HG03520 (cell line): ENCODE results near the gene MAGI2.

Source experiments
- ATAC-seq: cut with Tn5 transposase; IDR thresholded peaks from one replicate; pipeline ENCODE4 v1.9.1; 2021; ENCODE audit warnings: mild to moderate bottlenecking, moderate library complexity; ENCODE audit not compliant: unreplicated experiment

MAGI2 gene

DNA sequence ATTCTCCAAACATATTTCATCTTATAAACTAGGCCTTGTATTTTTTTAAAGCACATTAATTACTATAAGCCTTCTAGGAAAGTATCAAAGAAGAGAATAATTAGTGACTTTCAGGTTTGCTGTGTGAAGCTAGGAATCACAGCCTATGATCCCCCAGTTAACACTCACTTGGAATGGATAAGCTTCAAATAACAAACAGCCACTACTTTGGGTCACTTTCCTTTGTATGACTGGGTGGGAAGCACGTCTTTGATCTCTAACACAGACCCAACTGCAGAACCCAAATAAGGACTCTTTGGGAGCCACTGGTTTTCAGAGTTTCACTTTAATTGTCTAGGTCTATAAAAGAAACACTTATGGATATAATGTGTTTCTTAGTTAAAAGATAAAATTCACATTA is 769.3 kb downstream of the MAGI2 start:
- ATAC-seq = no peak

DNA sequence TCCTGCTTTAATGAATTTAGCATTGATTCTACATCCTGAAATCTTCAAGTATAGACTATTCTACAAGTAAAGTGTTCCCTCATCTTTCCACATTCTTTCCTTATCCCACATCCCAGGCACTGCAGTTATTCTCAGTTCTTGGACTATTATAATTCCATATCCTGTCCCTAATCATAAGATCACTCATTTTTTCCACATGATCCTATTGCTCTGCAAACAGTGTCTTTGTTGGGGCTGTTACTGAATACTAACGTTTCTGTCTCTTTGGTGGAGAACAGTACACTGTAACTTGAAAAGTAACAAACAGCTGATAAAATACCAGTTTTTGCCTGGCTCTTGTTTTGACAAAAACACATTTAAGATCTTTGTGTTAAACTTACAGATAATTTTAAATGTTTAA is 769.9 kb downstream of the MAGI2 start:
- no peak for ATAC-seq

DNA sequence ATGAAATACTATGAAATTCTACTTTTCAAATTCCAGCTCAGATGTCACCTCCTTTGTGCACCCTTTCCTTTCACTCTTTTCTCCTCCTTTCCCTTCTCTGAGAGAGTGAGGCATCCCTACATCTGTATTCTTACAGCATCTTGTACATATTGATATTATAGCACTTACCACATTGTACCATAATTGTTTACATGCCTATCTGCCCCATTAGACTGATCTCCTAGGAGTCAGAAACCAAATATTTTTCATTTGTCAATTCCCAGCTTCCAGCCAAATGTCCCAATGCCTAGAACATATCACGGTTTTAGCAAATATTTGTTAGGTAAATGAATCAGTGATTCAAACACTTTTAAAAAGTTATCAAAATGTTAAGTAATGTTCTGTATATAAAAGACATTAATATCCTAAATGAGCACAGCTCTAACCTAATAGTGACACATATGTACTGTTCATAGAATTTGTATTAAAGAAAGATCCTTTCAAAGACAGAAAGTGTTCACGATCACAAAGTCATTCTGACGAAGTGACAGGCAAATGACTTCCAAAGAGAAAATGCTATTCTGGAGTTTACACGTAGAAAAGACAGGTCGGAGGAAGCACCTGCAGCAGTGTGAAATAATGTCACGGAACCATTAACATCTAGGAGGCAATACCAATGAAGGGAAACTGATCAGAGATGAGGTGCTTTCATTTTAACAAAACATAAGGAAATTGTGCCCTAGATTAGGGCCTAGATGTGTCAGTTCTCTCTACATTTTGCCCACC is 774.2 kb downstream of the MAGI2 start:
- no peak for ATAC-seq

DNA sequence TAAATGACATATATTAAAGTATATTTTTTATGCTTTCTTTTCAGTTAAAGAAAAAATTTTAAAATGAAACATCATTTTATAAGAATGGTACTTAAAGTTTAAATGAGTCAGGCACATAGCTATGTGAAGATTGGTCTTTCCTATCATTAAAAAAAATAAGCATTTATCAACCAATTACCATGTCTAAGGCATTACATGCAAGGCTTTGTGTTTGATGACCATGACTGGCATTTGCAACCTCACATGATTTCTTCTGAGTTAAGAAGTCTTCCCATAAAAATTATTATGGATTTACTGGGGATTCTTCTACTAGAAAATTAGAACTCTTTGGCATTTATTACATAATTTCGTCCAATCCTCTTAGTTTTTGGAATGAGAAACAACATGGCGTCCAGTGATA is 776.1 kb downstream of the MAGI2 start:
- ATAC-seq = no peak

DNA sequence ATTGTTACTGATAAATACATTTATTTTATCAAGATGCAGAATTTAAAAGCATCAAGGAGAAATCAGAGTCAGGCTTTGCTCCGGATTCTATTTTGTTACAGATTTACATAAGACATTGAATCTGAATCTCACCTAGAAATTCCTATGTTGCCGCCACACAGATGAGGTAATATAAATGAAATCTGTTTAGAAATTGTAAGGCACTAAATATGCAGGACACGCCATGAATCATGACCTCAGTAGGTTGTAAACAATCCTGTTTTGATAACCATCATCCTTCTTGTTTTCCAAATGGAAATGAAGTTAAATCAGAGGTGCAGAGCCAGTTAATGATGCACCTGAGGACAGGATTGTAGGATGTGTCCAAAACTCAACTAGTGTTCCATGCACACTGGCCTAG is 778.0 kb downstream of the MAGI2 start:
- ATAC-seq = no peak

DNA sequence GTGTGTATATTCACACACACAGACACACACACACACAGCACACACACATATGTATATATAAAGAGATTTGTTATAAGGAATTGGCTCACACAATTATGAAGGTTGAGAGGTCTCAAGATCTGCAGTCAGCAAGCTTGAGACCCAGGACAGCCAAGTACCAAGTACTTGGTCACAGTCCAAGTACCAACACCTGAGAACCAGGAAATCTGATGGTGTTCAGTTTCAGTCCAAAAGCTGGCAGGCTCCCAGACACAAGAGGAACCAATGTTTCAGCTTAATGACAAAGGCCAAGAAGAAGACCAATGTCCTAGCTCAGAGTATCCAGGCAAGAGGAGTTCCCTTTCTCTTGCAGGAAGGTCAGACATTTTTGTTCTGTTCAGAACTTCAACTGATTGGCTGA is 780.2 kb downstream of the MAGI2 start:
- ATAC-seq = no peak

DNA sequence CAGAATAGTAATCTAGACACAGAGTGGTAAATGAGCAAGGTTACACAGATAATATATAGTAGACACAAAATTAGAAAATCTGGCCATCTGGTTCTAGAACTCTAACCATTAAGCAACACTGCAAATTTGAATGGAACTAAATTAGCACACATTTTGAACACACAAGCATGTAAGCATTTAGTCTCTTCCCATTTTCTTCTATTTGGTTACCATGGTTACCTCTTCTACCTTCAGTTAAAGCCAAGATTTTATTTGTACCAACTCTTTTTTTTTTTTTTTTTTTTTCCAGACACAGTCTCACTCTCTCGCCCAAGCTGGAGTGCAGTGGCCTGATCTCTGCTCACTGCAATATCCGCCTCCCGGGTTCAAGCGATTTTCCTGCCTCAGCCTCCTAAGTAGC is 790.5 kb downstream of the MAGI2 start:
- ATAC-seq = no peak

DNA sequence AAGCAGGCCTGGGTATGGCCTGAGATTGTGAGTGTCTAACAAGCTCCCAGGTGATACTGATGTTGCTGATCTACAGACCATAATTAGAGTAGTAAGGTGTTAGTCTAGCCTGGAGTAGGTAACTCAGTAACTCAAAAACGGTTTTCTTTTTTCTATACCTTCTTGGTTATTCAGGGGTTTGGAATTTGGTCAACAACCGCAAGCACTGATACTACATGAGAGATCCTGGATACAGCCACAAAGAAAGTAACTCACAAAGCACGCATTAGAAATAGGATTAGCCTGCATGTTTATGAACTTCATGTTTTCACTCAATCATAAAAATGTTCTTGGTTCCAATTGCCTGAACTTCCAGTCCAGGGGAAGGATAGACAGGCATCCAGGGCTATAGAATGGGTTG is 803.5 kb downstream of the MAGI2 start:
- ATAC-seq = no peak

DNA sequence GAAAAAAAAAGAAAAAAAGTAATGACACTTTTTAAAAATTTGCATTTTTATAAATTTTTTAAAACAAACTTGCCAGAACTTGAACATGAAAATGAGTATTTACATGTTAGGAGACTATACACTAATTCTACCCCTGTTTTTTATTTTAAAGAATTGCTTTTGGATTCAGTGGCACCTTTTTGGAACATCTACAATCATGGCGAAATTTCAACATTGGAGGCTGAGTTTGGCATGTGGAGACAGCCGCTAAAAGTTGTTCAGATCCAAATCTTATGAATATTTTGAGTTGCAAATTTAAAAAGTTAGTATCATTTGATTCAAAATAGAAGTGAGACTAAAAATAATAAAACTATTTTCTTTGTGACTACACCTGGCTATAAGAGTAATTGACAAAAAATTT is 804.2 kb downstream of the MAGI2 start:
- ATAC-seq = no peak

DNA sequence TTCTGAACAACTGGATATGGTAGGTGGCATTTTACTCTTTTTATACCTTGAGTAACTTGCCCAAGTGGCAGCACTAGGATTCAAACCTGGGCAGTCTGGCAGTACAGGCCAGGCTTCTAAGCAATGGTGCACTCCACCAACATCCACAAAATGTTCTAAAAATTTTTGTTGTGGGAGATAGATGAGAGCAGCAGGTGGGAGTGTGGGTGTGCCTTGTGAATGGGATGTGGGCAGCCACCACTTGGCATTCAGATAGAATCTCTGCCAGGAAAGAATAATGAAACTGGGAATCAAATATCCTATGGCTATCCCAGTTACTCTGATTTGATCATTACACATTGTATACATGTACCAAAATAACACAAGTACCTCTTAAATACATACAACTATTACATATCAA is 810.7 kb downstream of the MAGI2 start:
- no peak for ATAC-seq

DNA sequence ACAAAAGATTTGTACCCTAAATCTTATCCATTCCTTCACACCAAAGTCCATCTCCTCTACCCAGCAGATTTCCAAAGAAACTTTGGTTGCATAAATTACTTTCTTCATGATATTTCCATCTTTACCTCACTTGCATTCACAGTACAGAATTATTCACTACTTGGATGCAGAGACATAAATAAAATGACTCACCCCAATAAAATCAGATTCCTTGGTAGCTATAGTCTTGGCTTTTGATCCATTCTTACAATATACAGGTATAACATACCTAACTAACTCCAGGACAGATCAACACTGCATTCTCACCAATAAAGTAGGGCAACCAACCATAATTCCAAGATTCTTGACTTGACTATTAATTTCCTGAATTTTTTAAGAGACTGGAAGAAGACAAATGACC is 815.1 kb downstream of the MAGI2 start:
- ATAC-seq = no peak

DNA sequence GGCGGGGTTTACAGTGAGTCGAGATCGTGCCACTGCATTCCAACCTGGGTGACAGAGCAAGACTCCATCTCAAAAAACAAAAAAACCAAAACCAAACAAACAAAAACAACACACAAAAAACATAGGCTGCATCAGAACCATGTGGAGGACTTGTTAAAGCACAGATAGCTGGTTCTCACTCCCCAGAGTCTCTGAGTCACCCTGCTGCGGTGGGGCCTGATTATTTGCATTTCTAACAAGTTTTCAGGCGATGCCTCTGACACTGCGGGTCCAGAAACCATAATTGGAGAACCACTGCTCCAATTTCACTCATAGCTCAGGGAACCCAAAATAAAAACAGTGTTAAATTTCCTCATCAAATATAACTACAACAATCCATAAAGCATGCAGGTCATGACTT is 816.7 kb downstream of the MAGI2 start:
- ATAC-seq = no peak

DNA sequence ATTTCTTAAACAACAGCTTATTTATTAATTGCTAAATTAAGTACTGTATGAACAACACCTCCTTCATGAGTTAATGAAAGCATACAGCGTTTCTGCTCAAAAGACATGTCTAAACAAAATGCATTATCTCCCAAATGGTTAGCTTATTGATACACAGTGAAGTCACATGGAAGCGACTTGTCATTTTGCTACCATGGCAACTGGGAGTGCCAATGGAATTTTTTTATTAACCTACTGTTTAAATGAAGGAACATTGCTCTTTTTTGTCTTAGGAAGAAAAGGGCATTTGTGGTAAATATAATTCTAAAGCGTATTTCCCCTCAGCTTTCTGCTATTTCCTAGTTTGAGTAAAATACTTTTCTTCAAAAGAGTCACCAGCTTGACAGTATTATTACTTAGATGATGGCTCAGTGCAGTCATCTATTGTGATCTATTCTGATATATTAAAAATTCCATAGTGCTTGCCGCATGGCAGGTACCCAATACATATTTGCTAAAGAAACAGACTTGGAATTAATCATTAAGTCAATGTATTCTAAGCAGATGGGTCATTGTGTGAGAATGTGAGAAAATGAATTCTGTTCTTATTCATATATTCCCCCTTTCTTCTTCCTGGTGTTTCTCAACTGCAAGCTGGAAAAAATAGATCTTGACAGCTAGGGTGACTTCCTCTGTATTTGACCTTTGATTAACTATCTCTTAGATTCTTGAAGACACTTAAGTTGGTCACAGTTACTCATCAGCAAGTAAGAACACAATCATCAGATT is 818.3 kb downstream of the MAGI2 start:
- no peak for ATAC-seq

DNA sequence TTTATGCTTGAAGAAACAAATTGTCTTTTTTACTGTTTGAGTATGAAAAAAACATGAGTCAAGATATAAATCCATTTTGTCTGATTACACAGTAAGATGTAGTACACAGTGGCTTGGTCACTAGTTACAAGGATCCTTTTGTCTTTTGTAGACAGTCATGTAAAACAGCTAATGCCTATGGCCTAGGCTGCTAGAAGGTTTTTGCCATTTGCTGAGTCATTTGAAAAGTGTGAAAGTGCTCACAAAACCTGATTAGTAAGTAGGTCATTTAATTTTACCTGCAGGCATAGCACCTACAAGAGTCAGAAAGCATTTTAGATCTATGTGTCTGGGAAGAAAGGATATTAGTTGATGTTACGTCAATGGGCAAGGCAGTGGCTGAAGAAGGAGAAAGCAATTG is 819.4 kb downstream of the MAGI2 start:
- no peak for ATAC-seq

DNA sequence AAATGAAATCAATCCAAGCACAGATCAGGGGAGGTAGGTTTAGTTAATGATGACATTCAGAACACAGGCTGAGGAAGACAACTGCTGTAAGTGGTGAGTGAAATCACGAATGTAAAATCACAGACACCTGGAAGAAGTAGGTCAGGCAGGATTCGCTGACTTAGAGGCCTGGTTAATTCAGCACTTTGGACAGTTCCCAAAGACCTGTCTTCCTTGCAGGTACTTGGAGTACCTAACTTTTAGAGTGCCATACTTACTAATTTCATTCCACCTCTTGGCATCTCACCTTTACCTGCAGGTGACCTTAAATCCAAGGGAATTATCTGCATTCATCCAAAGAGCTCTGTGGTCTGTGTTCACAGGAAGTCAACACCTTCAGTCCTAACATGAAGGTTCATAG is 832.5 kb downstream of the MAGI2 start:
- ATAC-seq = no peak

DNA sequence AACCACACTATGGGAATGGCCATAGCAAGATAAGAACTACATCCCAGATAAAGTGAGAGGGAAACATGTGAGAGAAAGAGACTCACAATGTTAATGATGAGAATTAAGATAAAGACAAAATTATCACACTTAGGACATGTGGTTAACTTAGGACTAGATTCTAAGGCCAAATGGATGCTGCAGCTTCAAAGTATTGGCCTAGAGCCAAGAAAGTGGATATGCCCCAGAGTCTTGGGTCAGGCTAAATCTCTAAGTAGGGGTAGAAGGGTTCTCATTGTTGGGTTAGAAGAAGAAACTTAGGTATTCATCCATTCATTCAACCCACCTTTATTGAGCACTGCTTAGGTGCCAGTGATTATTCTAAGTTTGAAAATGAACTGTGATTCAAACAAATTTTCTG is 836.9 kb downstream of the MAGI2 start:
- ATAC-seq = no peak

DNA sequence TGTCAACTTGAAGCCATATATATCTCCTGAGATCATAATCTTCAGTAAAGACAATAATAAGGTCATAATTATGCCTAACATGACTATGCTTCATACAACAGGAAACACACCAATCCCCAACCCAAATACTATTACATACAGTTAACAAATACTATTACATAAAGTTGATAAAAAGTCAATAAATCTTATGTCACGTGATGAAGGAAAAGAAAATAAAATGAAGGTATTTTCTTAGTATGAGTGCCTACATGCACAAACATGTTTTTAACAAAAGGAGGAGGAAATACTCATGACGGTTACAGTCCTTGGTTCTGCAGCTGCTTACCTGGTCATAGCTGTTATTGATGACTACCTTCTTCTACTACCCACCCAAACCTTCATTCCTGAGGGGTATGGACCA is 844.2 kb downstream of the MAGI2 start:
- ATAC-seq = no peak

DNA sequence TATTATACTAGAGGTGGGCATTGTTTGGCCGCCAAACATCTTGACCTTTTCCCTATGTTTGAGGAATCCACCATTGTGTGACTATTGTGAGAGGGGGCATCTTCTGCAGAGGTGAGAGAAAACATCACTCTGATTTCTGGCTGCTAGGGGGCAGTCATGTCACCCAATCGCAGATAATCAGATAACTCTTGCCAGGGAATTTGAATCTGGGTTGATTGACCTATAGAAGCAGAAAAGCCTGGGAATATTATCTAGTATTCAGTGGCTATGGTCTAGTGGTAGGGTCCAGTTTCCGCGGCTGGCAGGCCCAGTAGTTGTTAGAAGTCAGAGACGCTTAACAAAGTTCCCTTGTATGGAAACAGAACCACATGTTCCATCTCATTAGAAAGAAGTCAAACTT is 846.4 kb downstream of the MAGI2 start:
- ATAC-seq = no peak

DNA sequence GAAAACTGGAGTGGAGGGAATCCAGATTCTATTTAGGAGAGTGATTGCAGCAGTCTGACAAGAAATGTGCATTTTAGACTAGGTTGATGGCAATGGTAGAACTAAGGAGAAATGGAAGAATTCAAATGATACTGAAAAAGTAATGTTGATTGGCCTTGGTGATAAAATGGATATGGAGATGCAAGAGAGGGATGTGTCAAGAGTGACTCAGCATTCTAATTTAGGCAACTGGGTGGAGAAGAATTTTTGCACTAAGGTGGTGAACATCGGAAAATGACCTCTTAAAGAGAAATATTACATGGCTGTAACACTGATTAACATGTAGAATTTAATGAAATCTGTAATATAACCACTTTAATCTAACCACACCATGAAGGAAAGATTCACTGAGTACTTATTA is 848.3 kb downstream of the MAGI2 start:
- ATAC-seq = no peak

DNA sequence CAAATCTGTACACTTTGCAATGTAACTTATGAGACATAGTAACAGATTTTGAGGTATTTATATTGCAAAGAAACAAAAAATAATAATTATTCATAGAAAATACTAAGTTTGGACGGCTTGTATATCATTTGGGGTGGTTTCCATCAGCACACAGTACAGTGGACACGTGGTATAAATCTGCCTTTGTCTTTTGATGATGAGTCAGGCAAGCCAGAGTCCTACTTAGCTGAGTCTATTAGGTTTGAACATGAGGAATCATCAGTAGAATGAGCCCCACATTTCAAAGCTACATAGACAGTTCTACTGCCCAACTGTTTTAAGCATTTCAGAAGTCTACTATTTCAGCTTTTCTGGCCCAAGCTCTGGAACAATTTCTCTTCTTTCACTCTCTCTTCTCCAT is 851.7 kb downstream of the MAGI2 start:
- no peak for ATAC-seq

DNA sequence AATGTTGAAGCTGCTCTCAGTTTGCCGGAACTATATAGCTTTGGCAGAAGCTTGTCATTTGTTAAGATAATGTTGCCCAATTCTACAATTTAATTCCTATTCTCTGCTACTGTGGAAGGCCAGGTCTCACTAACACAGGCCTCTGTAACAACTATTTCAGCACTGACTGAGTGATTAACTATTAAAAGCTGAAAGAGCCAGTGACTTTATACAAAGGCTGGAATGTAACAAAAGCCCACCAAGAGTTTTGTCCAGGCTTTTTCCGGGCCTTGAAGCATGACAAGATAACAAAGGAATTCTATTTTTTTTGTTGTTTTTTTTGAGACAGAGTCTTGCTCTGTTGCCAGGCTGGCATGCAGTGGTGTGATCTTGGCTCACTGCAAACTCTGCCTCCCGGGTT is 859.3 kb downstream of the MAGI2 start:
- no peak for ATAC-seq

DNA sequence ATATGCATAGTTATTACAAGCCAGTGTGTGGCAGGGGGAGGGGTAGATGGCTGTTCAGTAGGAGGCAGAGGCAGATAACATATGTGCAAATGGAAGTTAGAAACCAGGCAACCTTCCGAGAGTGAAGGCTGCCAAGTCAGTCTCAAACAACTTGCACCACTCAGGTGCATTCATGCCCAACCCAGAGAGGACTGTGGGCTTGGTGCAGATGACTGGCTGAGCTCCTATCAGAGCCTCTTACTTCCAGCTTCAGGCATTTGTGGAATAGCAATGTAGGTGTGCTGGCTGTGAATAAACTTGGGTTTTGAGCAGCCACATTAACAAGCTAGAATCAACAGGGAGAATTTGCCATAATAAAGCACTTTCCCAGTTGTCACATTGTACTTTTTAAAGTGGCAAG is 865.1 kb downstream of the MAGI2 start:
- no peak for ATAC-seq
